H1 (cell line): ENCODE measurements around the gene PRMT1. TPM values are rescaled to one million over a fixed set of nuclear protein-coding genes. Genes with fewer than 3 reads are reported as not detected.

Experiments used
- CTCF ChIA-PET: fragments of 300-600 bp; sonication (Branson Sonifier 250); formaldehyde crosslinking; loops from one replicate; lab custom pipeline; 2021; ENCODE audit not compliant: partially characterized antibody; lab: Charles Lee
- POLR2A ChIA-PET: fragments of 300-600 bp; sonication (Branson Sonifier 250); formaldehyde crosslinking; loops from one replicate; lab custom pipeline; 2021; ENCODE audit warnings: inconsistent platforms; ENCODE audit not compliant: partially characterized antibody; lab: Charles Lee
- DNase-seq, 2 experiments: peaks; one replicate each; pipeline versions ENCODE4 v3.0.0 to v3.0.0-alpha.2; 2010 to 2022; ENCODE audit warnings: low spot score in 2 of 2, low read depth in 1 of 2, mixed read lengths in 1 of 2
- FAIRE-seq: peaks from 2 replicates; lab custom pipeline; 2011; peaks lifted over from hg19 to GRCh38; lab: Jason Lieb, UNC
- H2AFZ ChIP-seq: 2 replicates; pipeline ENCODE4 v1.8.1; 2012; ENCODE audit warnings: low read length, inconsistent platforms
- H2AK5ac ChIP-seq: 2 replicates; pipeline ENCODE4 v1.6.1; 2013; ENCODE audit warnings: low read depth, low read length
- H2BK120ac ChIP-seq: replicated peaks from 2 replicates; pipeline ENCODE3; 2013; ENCODE audit warnings: low read depth, low read length, inconsistent platforms
- H2BK12ac ChIP-seq: 2 replicates; pipeline ENCODE4 v1.6.1; 2013; ENCODE audit warnings: low read depth, low read length
- H2BK15ac ChIP-seq: 2 replicates; pipeline ENCODE4 v1.6.1; 2013; ENCODE audit warnings: low read length
- H2BK20ac ChIP-seq: 2 replicates; pipeline ENCODE4 v1.6.1; 2013; ENCODE audit warnings: low read length
- H2BK5ac ChIP-seq: 2 replicates; pipeline ENCODE4 v1.6.1; 2013; ENCODE audit warnings: low read depth, low read length
- H3K14ac ChIP-seq: 2 replicates; pipeline ENCODE4 v1.6.1; 2013; ENCODE audit warnings: inconsistent platforms; ENCODE audit not compliant: insufficient read length
- H3K18ac ChIP-seq: 2 replicates; pipeline ENCODE4 v1.6.1; 2013; ENCODE audit warnings: low read length; ENCODE audit errors: extremely low read depth
- H3K23ac ChIP-seq: 2 replicates; pipeline ENCODE4 v1.6.1; 2013; ENCODE audit warnings: inconsistent platforms; ENCODE audit not compliant: insufficient read length
- H3K23me2 ChIP-seq: 2 replicates; pipeline ENCODE4 v1.6.1; 2013; ENCODE audit warnings: low read depth, low read length
- H3K27ac ChIP-seq: 2 replicates; pipeline ENCODE4 v1.6.1; 2011; ENCODE audit warnings: low read depth, low read length, inconsistent platforms
- H3K27me3 ChIP-seq, 4 experiments: replicated peaks in 1 of 4; 1 replicate in 1 of 4; 2 replicates in 3 of 4; pipeline versions ENCODE4 v1.6.1 to v1.8.1; 2011 to 2013; ENCODE audit warnings: low read length in 3 of 4, mild to moderate bottlenecking in 3 of 4, inconsistent platforms in 2 of 4, mixed read lengths in 2 of 4, moderate library complexity in 1 of 4; ENCODE audit not compliant: control insufficient read depth in 3 of 4, insufficient read depth in 3 of 4; ENCODE audit errors: extremely low read depth in 1 of 4
- H3K36me3 ChIP-seq, 4 experiments: 2 replicates each; pipeline versions ENCODE4 v1.6.1 to v1.8.1; 2011 to 2013; ENCODE audit warnings: mild to moderate bottlenecking in 4 of 4, low read length in 3 of 4, moderate library complexity in 2 of 4, control low read depth in 1 of 4, inconsistent platforms in 1 of 4; ENCODE audit not compliant: insufficient read depth in 4 of 4, control insufficient read depth in 2 of 4
- H3K4ac ChIP-seq: replicated peaks from 2 replicates; pipeline ENCODE3; 2013; ENCODE audit warnings: low read length, low read depth, mixed read lengths, inconsistent platforms; ENCODE audit not compliant: insufficient read length
- H3K4me1 ChIP-seq, 4 experiments: replicated peaks in 1 of 4; 1 replicate in 1 of 4; 2 replicates in 3 of 4; pipeline versions ENCODE4 v1.6.1 to v1.8.1; 2011 to 2013; ENCODE audit warnings: low read length in 3 of 4, inconsistent platforms in 2 of 4, mixed read lengths in 1 of 4; ENCODE audit not compliant: insufficient read depth in 4 of 4, control insufficient read depth in 3 of 4
- H3K4me2 ChIP-seq, 2 experiments: 2 replicates each; pipeline versions ENCODE4 v1.6.1 to v1.8.1; 2011 to 2013; ENCODE audit warnings: low read depth in 2 of 2, low read length in 2 of 2, control low read depth in 1 of 2, inconsistent platforms in 1 of 2, mild to moderate bottlenecking in 1 of 2; ENCODE audit not compliant: insufficient read depth in 1 of 2
- H3K4me3 ChIP-seq, 4 experiments: fragments of 200-600, 300-600 bp in 1 of 4; sonication (generic), shearing (Covaris generic), sonication (Bioruptor Twin) in 1 of 4; 2 replicates each; pipeline versions ENCODE4 v1.5.1 to v1.8.1; 2011 to 2016; ENCODE audit warnings: low read length in 4 of 4, low read depth in 3 of 4, control low read depth in 2 of 4, inconsistent platforms in 2 of 4, mild to moderate bottlenecking in 2 of 4, mixed read lengths in 1 of 4, moderate library complexity in 1 of 4; ENCODE audit not compliant: insufficient read depth in 2 of 4; ENCODE audit errors: extremely low read depth in 1 of 4
- H3K56ac ChIP-seq: replicated peaks from 2 replicates; pipeline ENCODE3; 2013; ENCODE audit warnings: low read depth, mild to moderate bottlenecking, mixed read lengths, low read length, inconsistent platforms; ENCODE audit not compliant: insufficient read length
- H3K79me1 ChIP-seq: 2 replicates; pipeline ENCODE4 v1.6.1; 2013; ENCODE audit warnings: low read depth, low read length, control low read depth
- H3K79me2 ChIP-seq, 2 experiments: 2 replicates each; pipeline versions ENCODE4 v1.6.1 to v1.8.1; 2012 to 2013; ENCODE audit warnings: low read length in 2 of 2, mild to moderate bottlenecking in 2 of 2, inconsistent platforms in 1 of 2; ENCODE audit not compliant: insufficient read depth in 2 of 2, control insufficient read depth in 1 of 2
- H3K9ac ChIP-seq, 4 experiments: replicated peaks in 1 of 4; 1 replicate in 1 of 4; 2 replicates in 3 of 4; pipeline versions ENCODE4 v1.6.1 to v1.8.1; 2011 to 2013; ENCODE audit warnings: low read depth in 3 of 4, low read length in 3 of 4, control low read depth in 2 of 4, mild to moderate bottlenecking in 2 of 4, moderate library complexity in 2 of 4, inconsistent platforms in 1 of 4; ENCODE audit errors: extremely low read depth in 1 of 4
- H3K9me3 ChIP-seq, 2 experiments: 2 replicates each; pipeline versions ENCODE4 v1.6.1 to v1.8.1; 2012 to 2013; ENCODE audit warnings: mild to moderate bottlenecking in 2 of 2, moderate library complexity in 2 of 2, control low read depth in 1 of 2, inconsistent platforms in 1 of 2, low read depth in 1 of 2, low read length in 1 of 2, mixed read lengths in 1 of 2; ENCODE audit not compliant: insufficient read depth in 2 of 2
- H4K20me1 ChIP-seq, 2 experiments: replicated peaks in 1 of 2; 2 replicates each; pipeline versions ENCODE3 to v1.8.1; 2011 to 2013; ENCODE audit warnings: inconsistent platforms in 2 of 2, low read length in 2 of 2, mild to moderate bottlenecking in 1 of 2; ENCODE audit not compliant: insufficient read depth in 2 of 2, control insufficient read depth in 1 of 2
- H4K5ac ChIP-seq: 2 replicates; pipeline ENCODE4 v1.6.1; 2013; ENCODE audit warnings: low read length, low read depth, mixed read lengths, inconsistent platforms; ENCODE audit not compliant: insufficient read length
- H4K8ac ChIP-seq: 2 replicates; pipeline ENCODE4 v1.8.0; 2013; ENCODE audit warnings: mild to moderate bottlenecking, moderate library complexity, low read length, inconsistent platforms; ENCODE audit not compliant: insufficient read depth; ENCODE audit errors: extremely low read depth
- H4K91ac ChIP-seq: replicated peaks from 2 replicates; pipeline ENCODE3; 2013; ENCODE audit warnings: low read length, mixed read lengths, inconsistent platforms; ENCODE audit not compliant: insufficient read length
- ASH2L ChIP-seq: fragments of 200-600, 300-600 bp; sonication (generic); IDR thresholded peaks from one replicate; pipeline ENCODE4 v1.7.1; 2017; ENCODE audit warnings: low read length
- BACH1 ChIP-seq: IDR thresholded peaks from 2 replicates; pipeline ENCODE4 v1.6.1; 2012; ENCODE audit warnings: low read length, improper control_type of control experiment
- CHD1 ChIP-seq: IDR thresholded peaks from 2 replicates; pipeline ENCODE4 v1.6.1; 2012; ENCODE audit warnings: low read depth, low read length, improper control_type of control experiment
- CHD2 ChIP-seq: IDR thresholded peaks from 2 replicates; pipeline ENCODE4 v1.6.1; 2012; ENCODE audit warnings: low read length, improper control_type of control experiment
- CTBP2 ChIP-seq: IDR thresholded peaks from 2 replicates; pipeline ENCODE4 v1.7.0; 2011; ENCODE audit warnings: borderline replicate concordance, mild to moderate bottlenecking, moderate library complexity, mixed read lengths, low read length; ENCODE audit not compliant: insufficient read depth, insufficient read length
- HDAC2 ChIP-seq, 2 experiments: fragments of 300-600 bp in 1 of 2; sonication (generic) in 1 of 2; IDR thresholded peaks; 2 replicates each; pipeline ENCODE4 v1.6.1; 2011 to 2012; ENCODE audit warnings: low read depth in 2 of 2, low read length in 2 of 2, mild to moderate bottlenecking in 2 of 2, moderate library complexity in 2 of 2, borderline replicate concordance in 1 of 2, inconsistent platforms in 1 of 2
- NANOG ChIP-seq: IDR thresholded peaks from 2 replicates; pipeline ENCODE4 v1.6.1; 2011; ENCODE audit warnings: low read length, low read depth, mild to moderate bottlenecking, inconsistent platforms; ENCODE audit not compliant: insufficient read depth, poor library complexity, severe bottlenecking
- NRF1 ChIP-seq: IDR thresholded peaks from 2 replicates; pipeline ENCODE4 v1.6.1; 2011; ENCODE audit warnings: mild to moderate bottlenecking, low read depth, low read length, improper control_type of control experiment
- SP4 ChIP-seq: IDR thresholded peaks from 2 replicates; pipeline ENCODE4 v1.6.1; 2012; ENCODE audit warnings: low read length, inconsistent platforms
- SRF ChIP-seq: IDR thresholded peaks from 2 replicates; pipeline ENCODE4 v1.6.1; 2011; ENCODE audit warnings: mild to moderate bottlenecking, low read depth, low read length, moderate library complexity
- TAF7 ChIP-seq: optimal IDR thresholded peaks from 2 replicates; pipeline ENCODE3; 2011; ENCODE audit warnings: low read depth, mild to moderate bottlenecking, inconsistent platforms, low read length, moderate library complexity, borderline replicate concordance
- WGBS, 2 experiments: shearing (Covaris generic) in 1 of 2; methylation state at CpG; one replicate each; pipeline versions ENCODE4 v1.1.6 to v1.1.7; 2013 to 2015; ENCODE audit warnings: low lambda C conversion rate in 2 of 2, mixed read lengths in 2 of 2, inconsistent platforms in 1 of 2, low coverage in 1 of 2, missing lambda C conversion rate in 1 of 2; ENCODE audit not compliant: insufficient replicate concordance in 2 of 2, insufficient coverage in 1 of 2, insufficient read length in 1 of 2; ENCODE audit errors: extremely low coverage in 1 of 2, missing lambda C conversion rate in 1 of 2; 5-methylcytosine and 5-hydroxymethylcytosine counted together
- polyA plus RNA-seq, 7 experiments: library from polyadenylated mRNA; depleted of rRNA in 3 of 7; stranded (reverse) in 5 of 7; unstranded in 2 of 7; fragments of >200 nt in 5 of 7; fragments of 200-250 nt in 2 of 7; gene quantifications; 1 replicate in 5 of 7; 2 replicates in 1 of 7; 4 replicates in 1 of 7; pipeline versions ENCODE4 v1.2.1 to v1.2.3, GENCODE V29; 2011 to 2013; ENCODE audit warnings: missing spikeins in 2 of 7, mixed read lengths in 2 of 7
- total RNA-seq: library from RNA; stranded (reverse); fragmentation: NEBNext Ultra II Directional; extraction: Animal tissue kit (Norgen Biotek cat#: 25700); gene quantifications from 2 replicates; pipeline ENCODE4 v1.2.1, GENCODE V29; 2021
- TF ChIP-seq, protein P1 (sequence below): IDR thresholded peaks from 2 replicates; pipeline ENCODE4 v1.6.1; 2012; ENCODE audit warnings: inconsistent platforms
- TF ChIP-seq, protein P2 (sequence below): IDR thresholded peaks from 2 replicates; pipeline ENCODE4 v1.6.1; 2011; ENCODE audit warnings: low read depth, mild to moderate bottlenecking, low read length; ENCODE audit not compliant: insufficient read depth

PRMT1 gene
- total and polyA plus RNA-seq, 2 of the 8 experiments (the other 6 are each of a cell fraction or from before 2014, with no cell fraction given), result 561 to 1,215 TPM

DNA sequence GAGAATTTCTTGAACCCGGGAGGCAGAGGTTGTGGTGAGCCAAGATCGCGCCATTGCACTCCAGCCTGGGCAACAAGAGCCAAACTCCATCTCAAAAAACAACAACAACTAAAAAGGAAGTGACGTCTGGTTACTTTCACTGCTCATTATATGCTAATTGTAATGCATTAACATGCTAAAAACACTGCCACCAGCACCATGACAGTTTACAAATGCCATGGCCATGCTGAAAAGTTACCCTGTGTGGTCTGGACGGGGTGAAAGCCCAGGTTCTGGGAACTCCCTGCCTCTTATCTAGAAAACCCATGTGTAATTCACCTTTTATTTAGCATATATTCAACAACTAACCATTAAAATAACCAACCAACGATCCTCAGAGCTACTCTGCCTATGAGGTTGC is 41.9 kb downstream of the PRMT1 start:
- no peaks in the 10 kb centered on the region for H3K27me3 ChIP-seq
- H3K4me3 ChIP-seq, result no peak overlapping the region
- 78% methylated on average over 6 of the region's 6 CpGs; no CpG with 5 or more reads in 1 of the 2 experiments for WGBS, 2 experiments
- H2BK12ac ChIP-seq, result no peak overlapping the region
- H4K5ac ChIP-seq, result no peak overlapping the region
- H3K56ac ChIP-seq, result no peak overlapping the region
- H3K79me2 ChIP-seq, result no peaks in the 10 kb centered on the region
- no peak overlapping the region for H2BK120ac ChIP-seq
- no peaks in the 10 kb centered on the region for H3K4me1 ChIP-seq
- H3K79me1 ChIP-seq, result no peaks in the 10 kb centered on the region
- no peak overlapping the region for H2BK5ac ChIP-seq
- ChIA-PET CTCF (interaction anchor here (1.0 to 3.3 kb wide), 7 partner anchors 9 to 62 kb away, joined by 3 to 23 read pairs (median 9); partner anchors contain the start of gene TSKS), POLR2A (interaction anchor here (7.7 kb wide), 1 partner anchor 30 kb away, joined by 51 read pairs; the partner anchor contains the start of genes ADM5 and CPT1C)
- no peak for DNase-seq
- no peak overlapping the region for H4K8ac ChIP-seq
- no peak overlapping the region for H2AFZ ChIP-seq
- no peak overlapping the region for H3K27ac ChIP-seq
- H4K20me1 ChIP-seq, result no peaks in the 10 kb centered on the region
- no peak overlapping the region for H3K23ac ChIP-seq
- H3K9me3 ChIP-seq, result no peaks in the 10 kb centered on the region
- H2BK15ac ChIP-seq, result no peak overlapping the region
- peaks cover 2% of the 10 kb centered on the region; the same call in 1 of the 2 replicates for H3K23me2 ChIP-seq
- no peak overlapping the region for H2BK20ac ChIP-seq
- no peak overlapping the region for H3K4me2 ChIP-seq
- no peak overlapping the region for H3K14ac ChIP-seq
- no peak overlapping the region for H3K4ac ChIP-seq
- H2AK5ac ChIP-seq, result no peak overlapping the region
- no peak overlapping the region for H4K91ac ChIP-seq
- no peaks in the 10 kb centered on the region for H3K36me3 ChIP-seq
- H3K9ac ChIP-seq, result no peak overlapping the region
- no peak for FAIRE-seq
- no peak overlapping the region for H3K18ac ChIP-seq
- no peak for TF ChIP-seq ASH2L
- TF ChIP-seq CTBP2, result no peak
- no peak for TF ChIP-seq SRF
- TF ChIP-seq, protein P1, sequence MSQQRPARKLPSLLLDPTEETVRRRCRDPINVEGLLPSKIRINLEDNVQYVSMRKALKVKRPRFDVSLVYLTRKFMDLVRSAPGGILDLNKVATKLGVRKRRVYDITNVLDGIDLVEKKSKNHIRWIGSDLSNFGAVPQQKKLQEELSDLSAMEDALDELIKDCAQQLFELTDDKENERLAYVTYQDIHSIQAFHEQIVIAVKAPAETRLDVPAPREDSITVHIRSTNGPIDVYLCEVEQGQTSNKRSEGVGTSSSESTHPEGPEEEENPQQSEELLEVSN, result no peak
- TF ChIP-seq TAF7, result no peak
- TF ChIP-seq BACH1, result no peak
- TF ChIP-seq NANOG, result no peak
- no peak for TF ChIP-seq CHD2
- TF ChIP-seq HDAC2 (IDR thresholded peaks at IDR 0.05; ENCODE audit: borderline replicate concordance in 1 of 2, low read depth in 2 of 2, low read length in 2 of 2), result no peak
- TF ChIP-seq, protein P2, sequence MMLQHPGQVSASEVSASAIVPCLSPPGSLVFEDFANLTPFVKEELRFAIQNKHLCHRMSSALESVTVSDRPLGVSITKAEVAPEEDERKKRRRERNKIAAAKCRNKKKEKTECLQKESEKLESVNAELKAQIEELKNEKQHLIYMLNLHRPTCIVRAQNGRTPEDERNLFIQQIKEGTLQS, result no peak
- no peak for TF ChIP-seq NRF1
- no peak for TF ChIP-seq CHD1
- TF ChIP-seq SP4, result no peak
